Measurements from ENCODE around the gene TNFRSF21. TPM values are rescaled to one million over a fixed set of nuclear protein-coding genes. Genes with fewer than 3 reads are reported as not detected.

Gene TNFRSF21
- total and polyA plus RNA-seq, 9 of the 15 experiments (the other 6 are each of a cell fraction or from before 2014, with no cell fraction given): 0.63 to 5.7 (median 2.2) TPM

- TF ChIP-seq EP400 (IDR thresholded peaks at IDR 0.05) (no peak), ILK (tag; IDR thresholded peaks at IDR 0.05; ENCODE audit: borderline replicate concordance, low read depth) (no peak), RBM34 (IDR thresholded peaks at IDR 0.05; ENCODE audit: borderline replicate concordance, insufficient read depth, low read length) (no peak), THAP7 (CRISPR knock-in tag; IDR thresholded peaks at IDR 0.05) (no peak)
Observed at GRCh38 chr6:47352194-47352920, 42.7 kb upstream of the TNFRSF21 start (continued).

DNA sequence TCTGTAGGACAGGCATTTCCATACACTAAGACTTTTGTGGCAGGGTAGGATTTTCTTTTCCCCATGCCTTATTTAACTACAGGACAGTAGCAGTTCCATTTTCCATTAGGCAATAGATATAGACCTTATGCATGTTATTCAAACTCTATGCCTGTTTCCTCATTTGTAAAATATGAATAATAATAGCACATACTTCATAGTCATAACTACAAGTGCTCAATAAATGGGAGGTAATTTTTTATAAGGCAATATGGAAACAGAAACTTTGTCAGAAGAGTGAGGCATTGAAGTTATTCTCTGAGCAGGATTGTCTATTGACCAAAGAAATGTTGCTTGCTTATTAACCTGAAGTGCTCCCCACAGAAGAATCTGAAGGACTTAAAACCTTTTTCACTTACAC lies 41.9 kb upstream of the TNFRSF21 start:
- Histone ChIP-seq H3K9me1 (ENCODE audit: control insufficient read depth, insufficient read depth, low read length) (no peaks in the 10 kb centered on the region), H2AFZ (ENCODE audit: low read depth, low read length) (peak overlapping the region; percentile 52; the same call in 1 of the 2 replicates), H3K27ac (ENCODE audit: extremely low read depth, low read depth, low read length) (no peak overlapping the region), H3K9ac (ENCODE audit: insufficient read depth in 1 of 2, low read depth in 2 of 2, low read length in 2 of 2) (no peak overlapping the region), H3K4me1 (replicated peaks in 1 of 2; ENCODE audit: control insufficient read depth in 2 of 2, insufficient read depth in 2 of 2, low read length in 2 of 2) (no peaks in the 10 kb centered on the region), H4K20me1 (replicated peaks; ENCODE audit: control insufficient read depth, insufficient read depth, low read length) (no peaks in the 10 kb centered on the region), H3K9me3 (replicated peaks; ENCODE audit: control insufficient read depth, insufficient read depth, low read depth, low read length) (no peaks in the 10 kb centered on the region), H3K27me3 (ENCODE audit: control insufficient read depth in 2 of 2, insufficient read depth in 2 of 2, low read length in 2 of 2) (no peaks in the 10 kb centered on the region), H3K36me3 (ENCODE audit: control insufficient read depth, insufficient read depth, low read length) (no peaks in the 10 kb centered on the region), H3K79me2 (ENCODE audit: control insufficient read depth, insufficient read depth, low read length) (no peaks in the 10 kb centered on the region), H3K4me3 (no peak overlapping the region), H3K4me2 (ENCODE audit: insufficient read depth, low read length) (no peak overlapping the region)
- BruUV-seq (replicated peaks): no TSS peak
- intact Hi-C loops (cut with micrococcal nuclease): no loop called here
- in situ Hi-C loops (cut with MboI): no loop called here
- no peak for ATAC-seq
- POLR2A ChIA-PET: no interaction called here
- CTCF ChIA-PET (ENCODE audit: low intra/inter-chr PET ratio): no interaction called here
- DNase-seq (ENCODE audit: extremely low read depth in 1 of 4, low spot score in 3 of 4): no peak
- no peak for FAIRE-seq
- TF ChIP-seq PHF8 (IDR thresholded peaks at IDR 0.05; ENCODE audit: borderline replicate concordance, low read length) (no peak), TAF7 (tag; IDR thresholded peaks at IDR 0.05) (no peak), MAFG (tag; conservative IDR thresholded peaks at IDR 0.05) (no peak), SFPQ (IDR thresholded peaks at IDR 0.05; ENCODE audit: low read depth, low read length) (no peak), SMARCC2 (IDR thresholded peaks at IDR 0.05; ENCODE audit: low read depth) (no peak), CLOCK (CRISPR knock-in tag; IDR thresholded peaks at IDR 0.05; ENCODE audit: borderline replicate concordance) (no peak), ATF7 (IDR thresholded peaks at IDR 0.05) (no peak), TAF1 (IDR thresholded peaks at IDR 0.05; ENCODE audit: control insufficient read depth, extremely low read depth, insufficient read depth, low read length, severe bottlenecking) (no peak), EWSR1 (IDR thresholded peaks at IDR 0.05; ENCODE audit: borderline replicate concordance, low read depth, partially characterized antibody) (no peak), CBX1 (IDR thresholded peaks at IDR 0.05; ENCODE audit: low read depth) (no peak), FOXK2 (conservative IDR thresholded peaks at IDR 0.05 in 1 of 2, IDR thresholded peaks at IDR 0.05 in 1 of 2; ENCODE audit: low read depth in 2 of 2) (no peak)
